ENCODE data around the gene SPDYE5.

GRCh38 chr7:75536491-75536890 is 44.4 kb downstream of the SPDYE5 start:
- TF ChIP-seq CTCF (conservative IDR thresholded peaks at IDR 0.05; ENCODE audit: low read depth, low read length) (no peak), POLR2A (IDR thresholded peaks at IDR 0.05; ENCODE audit: low read depth, low read length) (no peak), SMC3 (IDR thresholded peaks at IDR 0.05; ENCODE audit: low read depth, low read length) (no peak), MAZ (IDR thresholded peaks at IDR 0.05; ENCODE audit: borderline replicate concordance, low read depth, low read length) (no peak), RCOR1 (IDR thresholded peaks at IDR 0.05; ENCODE audit: insufficient replicate concordance, low read length) (no peak), BHLHE40 (IDR thresholded peaks at IDR 0.05; ENCODE audit: low read depth, low read length) (no peak), MAFK (IDR thresholded peaks at IDR 0.05; ENCODE audit: low read depth, low read length) (no peak), RFX5 (IDR thresholded peaks at IDR 0.05; ENCODE audit: low read depth, low read length) (no peak)
